NOMO-1 treated with DMSO at 0.1 percent for 48 hours (cell line): ENCODE data around the gene AJAP1.

Source experiments
- DNase-seq: peaks from one replicate; lab custom pipeline; 2025; ENCODE audit not compliant: unreplicated experiment; lab: John Stamatoyannopoulos, UW

Gene AJAP1

GRCh38 chr1:4630561-4630960, 23.8 kb upstream of the AJAP1 start:
- no peak for DNase-seq

GRCh38 chr1:4631321-4631720, 23.1 kb upstream of the AJAP1 start:
- DNase-seq: no peak

- no peak for DNase-seq
Measured at GRCh38 chr1:4633346-4633745, 21.1 kb upstream of the AJAP1 start.

GRCh38 chr1:4634156-4634792, 20.1 kb upstream of the AJAP1 start:
- DNase-seq: no peak

- no peak for DNase-seq
Measured at GRCh38 chr1:4634793-4635406, 19.5 kb upstream of the AJAP1 start.

- no peak for DNase-seq
Measured at GRCh38 chr1:4636186-4636585, 18.2 kb upstream of the AJAP1 start.

- no peak for DNase-seq
Measured at GRCh38 chr1:4636644-4637380, 17.6 kb upstream of the AJAP1 start.

- DNase-seq: no peak
Measured at GRCh38 chr1:4637616-4638344, 16.6 kb upstream of the AJAP1 start.

GRCh38 chr1:4638345-4638729, 16.1 kb upstream of the AJAP1 start:
- DNase-seq: no peak

GRCh38 chr1:4640931-4641330, 13.5 kb upstream of the AJAP1 start:
- no peak for DNase-seq

GRCh38 chr1:4647391-4647790, 7.0 kb upstream of the AJAP1 start:
- DNase-seq: no peak

- DNase-seq: no peak
Measured at GRCh38 chr1:4648657-4649056, 5.8 kb upstream of the AJAP1 start.

GRCh38 chr1:4650481-4650880, 3.9 kb upstream of the AJAP1 start:
- no peak for DNase-seq

- no peak for DNase-seq
Measured at GRCh38 chr1:4650981-4651380, 3.4 kb upstream of the AJAP1 start.

- no peak for DNase-seq
Measured at GRCh38 chr1:4652631-4653327, 1.6 kb upstream of the AJAP1 start.

- no peak for DNase-seq
Measured at GRCh38 chr1:4653328-4653660, 1.1 kb upstream of the AJAP1 start.

GRCh38 chr1:4654764-4655673, 610 bp downstream of the AJAP1 start:
- DNase-seq: no peak

- DNase-seq: no peak
Measured at GRCh38 chr1:4655674-4656532, 1.5 kb downstream of the AJAP1 start.

GRCh38 chr1:4656533-4657140, 2.2 kb downstream of the AJAP1 start:
- DNase-seq: no peak
